ENCODE results near the gene MPV17. TPM values are rescaled to one million over a fixed set of nuclear protein-coding genes. Genes with fewer than 3 reads are reported as not detected.

The MPV17 gene
- polyA plus RNA-seq, 1 donor (not counting 4 experiments of a cell fraction or from before 2014, with no cell fraction given), result 125 TPM

- DNase-seq (ENCODE audit: low read depth, low spot score) (no peak), FAIRE-seq (no peak)
- H3K9me3 ChIP-seq (ENCODE audit: control insufficient read depth, low read depth, low read length), result no peaks in the 10 kb centered on the region
- no peaks in the 10 kb centered on the region for H3K9me1 ChIP-seq (ENCODE audit: control insufficient read depth, extremely low read depth, insufficient read depth, low read length)
- H3K36me3 ChIP-seq (ENCODE audit: control insufficient read depth in 2 of 2, extremely low read depth in 1 of 2, insufficient read depth in 2 of 2, low read length in 2 of 2), result no peaks in the 10 kb centered on the region
- no peak overlapping the region for H3K4me3 ChIP-seq (ENCODE audit: control insufficient read depth in 2 of 3, extremely low read depth in 1 of 3, insufficient read depth in 2 of 3, low read depth in 1 of 3, low read length in 3 of 3)
- H3K27ac ChIP-seq (ENCODE audit: control insufficient read depth, insufficient read depth, low read length), result no peak overlapping the region
- TF ChIP-seq, protein P1, sequence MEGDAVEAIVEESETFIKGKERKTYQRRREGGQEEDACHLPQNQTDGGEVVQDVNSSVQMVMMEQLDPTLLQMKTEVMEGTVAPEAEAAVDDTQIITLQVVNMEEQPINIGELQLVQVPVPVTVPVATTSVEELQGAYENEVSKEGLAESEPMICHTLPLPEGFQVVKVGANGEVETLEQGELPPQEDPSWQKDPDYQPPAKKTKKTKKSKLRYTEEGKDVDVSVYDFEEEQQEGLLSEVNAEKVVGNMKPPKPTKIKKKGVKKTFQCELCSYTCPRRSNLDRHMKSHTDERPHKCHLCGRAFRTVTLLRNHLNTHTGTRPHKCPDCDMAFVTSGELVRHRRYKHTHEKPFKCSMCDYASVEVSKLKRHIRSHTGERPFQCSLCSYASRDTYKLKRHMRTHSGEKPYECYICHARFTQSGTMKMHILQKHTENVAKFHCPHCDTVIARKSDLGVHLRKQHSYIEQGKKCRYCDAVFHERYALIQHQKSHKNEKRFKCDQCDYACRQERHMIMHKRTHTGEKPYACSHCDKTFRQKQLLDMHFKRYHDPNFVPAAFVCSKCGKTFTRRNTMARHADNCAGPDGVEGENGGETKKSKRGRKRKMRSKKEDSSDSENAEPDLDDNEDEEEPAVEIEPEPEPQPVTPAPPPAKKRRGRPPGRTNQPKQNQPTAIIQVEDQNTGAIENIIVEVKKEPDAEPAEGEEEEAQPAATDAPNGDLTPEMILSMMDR (optimal IDR thresholded peaks at IDR 0.05 in 1 of 3, IDR thresholded peaks at IDR 0.05 in 1 of 3, conservative IDR thresholded peaks at IDR 0.05 in 1 of 3; ENCODE audit: extremely low read depth in 1 of 3, insufficient read depth in 2 of 3, low read length in 3 of 3), result no peak
- no peak for TF ChIP-seq EZH2 (IDR thresholded peaks at IDR 0.05; ENCODE audit: low read length)
- no peak overlapping the region for H2AFZ ChIP-seq (ENCODE audit: control insufficient read depth, low read length)
- peaks cover 3% of the 10 kb centered on the region for H3K4me1 ChIP-seq (ENCODE audit: control insufficient read depth, extremely low read depth, insufficient read depth, low read length)
- no peaks in the 10 kb centered on the region for H3K27me3 ChIP-seq (ENCODE audit: control insufficient read depth, extremely low read depth, insufficient read depth, low read length)
- dilution Hi-C loops (cut with MboI; ENCODE audit: extremely low pct_ligation_motif_present, low sequenced_read_pairs), result no loop called here
- H3K9ac ChIP-seq (ENCODE audit: control insufficient read depth, extremely low read depth, insufficient read depth, low read length), result no peak overlapping the region
- no peaks in the 10 kb centered on the region for H3K79me2 ChIP-seq (ENCODE audit: control insufficient read depth, insufficient read depth, low read length)
- no peak overlapping the region for H3K4me2 ChIP-seq (ENCODE audit: control insufficient read depth, extremely low read depth, insufficient read depth, low read depth, low read length)
- no peaks in the 10 kb centered on the region for H4K20me1 ChIP-seq (ENCODE audit: control insufficient read depth, extremely low read depth, insufficient read depth, low read length)
Observed at GRCh38 chr2:27298391-27299080, 24.4 kb downstream of the MPV17 start.

DNA sequence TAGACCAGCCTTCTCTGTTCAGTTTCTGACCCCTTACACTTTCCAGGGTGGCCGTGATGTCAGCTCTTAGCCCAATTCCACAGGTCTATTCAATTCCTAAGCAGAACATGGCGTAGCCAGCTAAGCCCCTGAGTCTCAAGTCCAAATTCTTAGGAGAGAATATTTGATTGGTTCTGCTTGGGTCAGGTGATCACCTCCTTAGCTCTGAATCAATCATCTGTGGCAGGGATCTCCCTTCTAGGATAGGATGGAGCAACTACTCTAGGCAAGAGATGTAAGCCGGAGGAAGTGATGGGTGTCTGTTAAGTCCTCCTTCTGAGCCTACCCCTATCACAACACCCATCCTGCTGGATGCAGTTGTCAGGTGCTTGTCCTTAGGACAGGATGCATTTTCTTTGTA is 25.7 kb downstream of the MPV17 start:
- Histone ChIP-seq H3K79me2 (ENCODE audit: control insufficient read depth, insufficient read depth, low read length) (no peaks in the 10 kb centered on the region), H3K9me1 (ENCODE audit: control insufficient read depth, extremely low read depth, insufficient read depth, low read length) (no peaks in the 10 kb centered on the region), H4K20me1 (ENCODE audit: control insufficient read depth, extremely low read depth, insufficient read depth, low read length) (no peaks in the 10 kb centered on the region), H2AFZ (ENCODE audit: control insufficient read depth, low read length) (no peak overlapping the region), H3K4me3 (ENCODE audit: control insufficient read depth in 2 of 3, extremely low read depth in 1 of 3, insufficient read depth in 2 of 3, low read depth in 1 of 3, low read length in 3 of 3) (no peak overlapping the region), H3K27ac (ENCODE audit: control insufficient read depth, insufficient read depth, low read length) (no peak overlapping the region), H3K9me3 (ENCODE audit: control insufficient read depth, low read depth, low read length) (no peaks in the 10 kb centered on the region), H3K9ac (ENCODE audit: control insufficient read depth, extremely low read depth, insufficient read depth, low read length) (no peak overlapping the region), H3K27me3 (ENCODE audit: control insufficient read depth, extremely low read depth, insufficient read depth, low read length) (no peaks in the 10 kb centered on the region), H3K36me3 (ENCODE audit: control insufficient read depth in 2 of 2, extremely low read depth in 1 of 2, insufficient read depth in 2 of 2, low read length in 2 of 2) (no peaks in the 10 kb centered on the region), H3K4me1 (ENCODE audit: control insufficient read depth, extremely low read depth, insufficient read depth, low read length) (peaks cover 8% of the 10 kb centered on the region), H3K4me2 (ENCODE audit: control insufficient read depth, extremely low read depth, insufficient read depth, low read depth, low read length) (no peak overlapping the region)
- no peak for TF ChIP-seq EZH2 (IDR thresholded peaks at IDR 0.05; ENCODE audit: low read length)
- TF ChIP-seq, protein P1 (optimal IDR thresholded peaks at IDR 0.05 in 1 of 3, IDR thresholded peaks at IDR 0.05 in 1 of 3, conservative IDR thresholded peaks at IDR 0.05 in 1 of 3; ENCODE audit: extremely low read depth in 1 of 3, insufficient read depth in 2 of 3, low read length in 3 of 3), result no peak
- dilution Hi-C loops (cut with MboI; ENCODE audit: extremely low pct_ligation_motif_present, low sequenced_read_pairs), result no loop called here
- DNase-seq (ENCODE audit: low read depth, low spot score) (no peak), FAIRE-seq (no peak)
